Transverse colon (tissue), 4 donors: Measurements from ENCODE around the gene LTBR.

Experiments used
- CTCF ChIP-seq, 5 experiments: fragments of 200-600 bp in 3 of 5; fragments of 450-650 bp in 2 of 5; sonication (generic) in 3 of 5; IDR thresholded peaks; 1 replicate in 2 of 5; 2 replicates in 3 of 5; pipeline ENCODE4 v1.5.1; 2016 to 2017; ENCODE audit warnings: antibody characterized with exemption in 5 of 5, inconsistent platforms in 3 of 5, mild to moderate bottlenecking in 2 of 5, moderate library complexity in 1 of 5
- POLR2A ChIP-seq: fragments of 450-650 bp; IDR thresholded peaks from one replicate; pipeline ENCODE4 v1.6.1; 2016; ENCODE audit warnings: antibody characterized with exemption, mild to moderate bottlenecking, moderate library complexity
- POLR2AphosphoS5 ChIP-seq, 3 donors: sonication (generic); formaldehyde crosslinking; IDR thresholded peaks; one replicate each; pipeline ENCODE4 v1.6.1; 2016; ENCODE audit warnings: antibody characterized with exemption in 3 of 3

GRCh38 chr12:6363010-6363329, 21.0 kb upstream of the LTBR start:
- TF ChIP-seq CTCF (IDR thresholded peaks at IDR 0.05) (no peak), POLR2A (no peak), POLR2AphosphoS5 (IDR thresholded peaks at IDR 0.05) (no peak)
